Astrocyte (in vitro differentiated cells and primary cell): ENCODE results near the gene NUP62.

Source experiments
- EZH2 ChIP-seq: IDR thresholded peaks from 2 replicates; pipeline ENCODE4 v1.6.1; 2012; ENCODE audit warnings: mild to moderate bottlenecking, low read length, inconsistent platforms; ENCODE audit not compliant: insufficient read depth
- TF ChIP-seq, protein P1 (sequence below): IDR thresholded peaks from 2 replicates; pipeline ENCODE4 v1.5.1; 2011; ENCODE audit warnings: low read depth, mild to moderate bottlenecking, inconsistent platforms, low read length, moderate library complexity; ENCODE audit not compliant: insufficient read depth

GRCh38 chr19:49876422-49877019 lies 52.8 kb downstream of the NUP62 start:
- TF ChIP-seq, protein P1, sequence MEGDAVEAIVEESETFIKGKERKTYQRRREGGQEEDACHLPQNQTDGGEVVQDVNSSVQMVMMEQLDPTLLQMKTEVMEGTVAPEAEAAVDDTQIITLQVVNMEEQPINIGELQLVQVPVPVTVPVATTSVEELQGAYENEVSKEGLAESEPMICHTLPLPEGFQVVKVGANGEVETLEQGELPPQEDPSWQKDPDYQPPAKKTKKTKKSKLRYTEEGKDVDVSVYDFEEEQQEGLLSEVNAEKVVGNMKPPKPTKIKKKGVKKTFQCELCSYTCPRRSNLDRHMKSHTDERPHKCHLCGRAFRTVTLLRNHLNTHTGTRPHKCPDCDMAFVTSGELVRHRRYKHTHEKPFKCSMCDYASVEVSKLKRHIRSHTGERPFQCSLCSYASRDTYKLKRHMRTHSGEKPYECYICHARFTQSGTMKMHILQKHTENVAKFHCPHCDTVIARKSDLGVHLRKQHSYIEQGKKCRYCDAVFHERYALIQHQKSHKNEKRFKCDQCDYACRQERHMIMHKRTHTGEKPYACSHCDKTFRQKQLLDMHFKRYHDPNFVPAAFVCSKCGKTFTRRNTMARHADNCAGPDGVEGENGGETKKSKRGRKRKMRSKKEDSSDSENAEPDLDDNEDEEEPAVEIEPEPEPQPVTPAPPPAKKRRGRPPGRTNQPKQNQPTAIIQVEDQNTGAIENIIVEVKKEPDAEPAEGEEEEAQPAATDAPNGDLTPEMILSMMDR, result no peak
- TF ChIP-seq EZH2, result no peak
